Measurements from ENCODE around the gene KCNH8. TPM values are rescaled to one million over a fixed set of nuclear protein-coding genes. Genes with fewer than 3 reads are reported as not detected.

Gene KCNH8
- total RNA-seq, 2 experiments from 2014 or later: not detected

DNA sequence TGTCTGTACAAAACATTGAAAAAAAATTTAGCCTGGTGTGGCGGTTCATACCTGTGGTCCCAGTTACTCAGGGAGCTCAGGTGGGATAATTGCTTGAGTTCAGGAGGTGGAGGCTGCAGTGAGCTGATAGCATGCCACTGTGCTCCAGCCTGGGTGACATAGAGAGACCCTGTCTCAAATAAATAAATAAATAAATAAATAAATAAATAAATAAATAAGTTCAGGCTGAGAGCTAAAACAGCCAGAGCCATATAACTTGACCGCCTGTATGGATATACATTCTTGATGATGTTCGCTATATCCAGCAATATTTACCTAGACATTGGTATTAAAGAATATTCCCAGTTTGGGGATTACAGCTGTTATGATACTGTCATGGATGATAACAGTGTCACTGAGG lies 146.9 kb downstream of the KCNH8 start:
- no peaks in the 10 kb centered on the region for H3K36me3 Mint-ChIP-seq (ENCODE audit: low read depth)
- no peaks in the 10 kb centered on the region for H3K4me1 Mint-ChIP-seq (ENCODE audit: low read depth)
- POLR2A ChIA-PET: no interaction called here
- no peak overlapping the region for H3K27ac Mint-ChIP-seq
- TF ChIP-seq CTCF (IDR thresholded peaks at IDR 0.05): no peak
- ATAC-seq (no peak), DNase-seq (no peak)
- no peaks in the 10 kb centered on the region for H3K9me3 Mint-ChIP-seq
- H3K4me3 Mint-ChIP-seq: no peak overlapping the region
- CTCF ChIA-PET: no interaction called here
- intact Hi-C loops (cut with micrococcal nuclease): no loop called here
- no peaks in the 10 kb centered on the region for H3K27me3 Mint-ChIP-seq

DNA sequence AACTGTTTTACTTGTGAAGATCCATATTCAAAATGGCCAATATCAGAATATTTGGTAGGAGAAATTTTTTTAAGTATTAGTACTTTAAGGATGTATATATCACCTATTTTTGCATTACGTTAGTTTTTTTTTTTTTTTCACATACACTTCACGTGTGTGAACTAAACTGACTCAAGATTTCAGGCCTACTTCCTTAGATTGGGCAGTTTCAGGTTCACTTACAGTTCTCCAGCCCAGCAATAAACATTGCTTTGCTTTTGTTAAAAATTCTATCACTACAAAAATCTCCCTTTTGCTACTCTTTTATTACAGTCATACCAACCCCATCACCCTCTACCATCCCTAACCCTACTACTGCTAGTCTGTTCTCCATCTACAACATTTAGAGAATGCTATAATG lies 183.6 kb downstream of the KCNH8 start:
- H3K36me3 Mint-ChIP-seq (ENCODE audit: low read depth): no peaks in the 10 kb centered on the region
- no peak for TF ChIP-seq CTCF (IDR thresholded peaks at IDR 0.05)
- no peaks in the 10 kb centered on the region for H3K4me1 Mint-ChIP-seq (ENCODE audit: low read depth)
- ATAC-seq (no peak), DNase-seq (no peak)
- ChIA-PET POLR2A (no interaction called here), CTCF (no interaction called here)
- H3K4me3 Mint-ChIP-seq: no peak overlapping the region
- no peaks in the 10 kb centered on the region for H3K27me3 Mint-ChIP-seq
- no peak overlapping the region for H3K27ac Mint-ChIP-seq
- no peaks in the 10 kb centered on the region for H3K9me3 Mint-ChIP-seq
- intact Hi-C loops (cut with micrococcal nuclease): no loop called here

DNA sequence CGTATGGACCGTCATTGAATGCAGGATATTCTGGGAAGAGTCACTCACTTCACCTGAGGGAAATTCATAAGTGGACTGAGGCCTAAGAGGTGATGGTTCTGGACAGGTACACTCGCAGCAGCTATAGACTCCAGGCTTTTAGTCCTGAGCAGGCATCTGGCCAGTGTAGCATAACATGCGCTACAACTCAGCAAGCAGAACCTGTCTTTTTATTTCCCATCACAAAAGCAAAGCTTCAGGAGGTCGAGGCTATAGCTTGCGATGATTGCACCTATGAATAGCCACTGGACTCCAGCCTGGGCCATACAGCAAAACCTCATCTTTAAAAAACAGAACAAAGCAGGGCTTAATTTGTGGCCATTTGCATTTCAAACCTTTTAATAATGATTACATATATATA lies 185.8 kb downstream of the KCNH8 start:
- no peak for TF ChIP-seq CTCF (IDR thresholded peaks at IDR 0.05)
- DNase-seq: no peak
- intact Hi-C loops (cut with micrococcal nuclease): no loop called here
- H3K27me3 Mint-ChIP-seq: no peaks in the 10 kb centered on the region
- no peaks in the 10 kb centered on the region for H3K9me3 Mint-ChIP-seq
- no peak overlapping the region for H3K4me3 Mint-ChIP-seq
- H3K4me1 Mint-ChIP-seq (ENCODE audit: low read depth): no peaks in the 10 kb centered on the region
- no peaks in the 10 kb centered on the region for H3K36me3 Mint-ChIP-seq (ENCODE audit: low read depth)
- ChIA-PET CTCF (no interaction called here), POLR2A (no interaction called here)
- no peak overlapping the region for H3K27ac Mint-ChIP-seq
- ATAC-seq: no peak

DNA sequence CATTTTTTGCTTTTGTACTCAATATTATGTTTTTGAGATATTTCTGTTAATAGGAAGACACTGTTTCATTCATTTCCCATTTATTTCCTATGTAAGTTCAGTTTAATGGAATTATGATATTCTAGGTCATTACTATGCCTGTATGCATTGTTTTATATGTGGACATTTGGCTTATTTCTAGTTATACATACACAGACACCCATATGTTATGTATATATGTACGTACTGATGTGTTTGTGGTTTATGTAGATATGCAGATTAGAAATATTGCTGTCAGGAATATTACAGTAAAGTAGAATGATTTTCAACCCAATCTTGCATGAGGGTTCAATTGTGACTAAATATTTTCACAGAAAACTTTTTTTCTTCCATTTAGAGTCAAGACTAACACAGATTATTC lies 190.5 kb downstream of the KCNH8 start:
- Mint-ChIP-seq H3K4me3 (no peak overlapping the region), H3K27ac (no peak overlapping the region), H3K4me1 (ENCODE audit: low read depth) (no peaks in the 10 kb centered on the region), H3K27me3 (no peaks in the 10 kb centered on the region), H3K9me3 (no peaks in the 10 kb centered on the region), H3K36me3 (ENCODE audit: low read depth) (no peaks in the 10 kb centered on the region)
- POLR2A ChIA-PET: no interaction called here
- CTCF ChIA-PET: interaction anchor here (3.0 kb wide), 1 partner anchor 10 kb away, joined by 14 read pairs; no protein-coding TSS in a partner anchor
- ATAC-seq (no peak), DNase-seq (no peak)
- intact Hi-C loops (cut with micrococcal nuclease): no loop called here
- no peak for TF ChIP-seq CTCF (IDR thresholded peaks at IDR 0.05)

DNA sequence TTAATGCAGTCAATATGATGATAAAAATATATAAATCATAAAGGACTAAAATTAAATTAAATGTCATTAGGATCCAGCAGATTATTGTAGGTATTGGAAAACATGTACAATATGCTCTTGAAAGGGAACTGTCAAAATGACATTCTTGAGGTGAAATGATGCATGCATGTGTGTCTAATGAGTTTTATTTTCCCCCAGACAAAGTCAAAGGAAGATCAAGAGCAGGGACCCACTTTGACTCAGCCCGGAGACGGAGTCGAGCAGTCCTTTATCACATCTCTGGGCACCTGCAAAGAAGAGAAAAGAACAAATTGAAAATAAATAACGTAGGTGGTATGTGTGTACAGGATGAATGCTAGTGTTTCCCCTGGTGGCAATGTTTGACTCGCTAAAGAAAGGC lies 194.1 kb downstream of the KCNH8 start:
- ChIA-PET POLR2A (no interaction called here), CTCF (no interaction called here)
- no peaks in the 10 kb centered on the region for H3K4me1 Mint-ChIP-seq (ENCODE audit: low read depth)
- intact Hi-C loops (cut with micrococcal nuclease): loop anchor here (10.0 kb wide), 1 partner anchor 202 kb away; no protein-coding TSS in a partner anchor
- H3K4me3 Mint-ChIP-seq: no peak overlapping the region
- no peak overlapping the region for H3K27ac Mint-ChIP-seq
- H3K27me3 Mint-ChIP-seq: no peaks in the 10 kb centered on the region
- no peaks in the 10 kb centered on the region for H3K36me3 Mint-ChIP-seq (ENCODE audit: low read depth)
- no peaks in the 10 kb centered on the region for H3K9me3 Mint-ChIP-seq
- no peak for TF ChIP-seq CTCF (IDR thresholded peaks at IDR 0.05)
- DNase-seq (no peak), ATAC-seq (no peak)
